ENCODE results near the gene TTC33. TPM values are rescaled to one million over a fixed set of nuclear protein-coding genes. Genes with fewer than 3 reads are reported as not detected.

TTC33 gene
- total and polyA plus RNA-seq, 7 donors, result 11.0 to 38.5 (median 25.3) TPM

GRCh38 chr5:40779561-40779960 lies 23.8 kb upstream of the TTC33 start:
- DNase-seq (no peak), ATAC-seq (no peak)
- no peaks in the 10 kb centered on the region for H3K27me3 ChIP-seq (ENCODE audit: insufficient read depth in 3 of 3, low read length in 2 of 3)
- H3K4me1 ChIP-seq, result peaks cover 22% of the 10 kb centered on the region
- WGBS, 3 donors, result 91 to 95% (median 94%) methylated on average over 6 of the region's 6 CpGs
- H3K4me3 ChIP-seq, result no peak overlapping the region
- H3K36me3 ChIP-seq (ENCODE audit: insufficient read depth in 1 of 2, low read depth in 1 of 2), result peaks cover 0 to 29% of the 10 kb centered on the region in 2 donors
- H3K27ac ChIP-seq, result no peak overlapping the region
- no peaks in the 10 kb centered on the region for H3K9me3 ChIP-seq
- TF ChIP-seq, protein P1, sequence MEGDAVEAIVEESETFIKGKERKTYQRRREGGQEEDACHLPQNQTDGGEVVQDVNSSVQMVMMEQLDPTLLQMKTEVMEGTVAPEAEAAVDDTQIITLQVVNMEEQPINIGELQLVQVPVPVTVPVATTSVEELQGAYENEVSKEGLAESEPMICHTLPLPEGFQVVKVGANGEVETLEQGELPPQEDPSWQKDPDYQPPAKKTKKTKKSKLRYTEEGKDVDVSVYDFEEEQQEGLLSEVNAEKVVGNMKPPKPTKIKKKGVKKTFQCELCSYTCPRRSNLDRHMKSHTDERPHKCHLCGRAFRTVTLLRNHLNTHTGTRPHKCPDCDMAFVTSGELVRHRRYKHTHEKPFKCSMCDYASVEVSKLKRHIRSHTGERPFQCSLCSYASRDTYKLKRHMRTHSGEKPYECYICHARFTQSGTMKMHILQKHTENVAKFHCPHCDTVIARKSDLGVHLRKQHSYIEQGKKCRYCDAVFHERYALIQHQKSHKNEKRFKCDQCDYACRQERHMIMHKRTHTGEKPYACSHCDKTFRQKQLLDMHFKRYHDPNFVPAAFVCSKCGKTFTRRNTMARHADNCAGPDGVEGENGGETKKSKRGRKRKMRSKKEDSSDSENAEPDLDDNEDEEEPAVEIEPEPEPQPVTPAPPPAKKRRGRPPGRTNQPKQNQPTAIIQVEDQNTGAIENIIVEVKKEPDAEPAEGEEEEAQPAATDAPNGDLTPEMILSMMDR (IDR thresholded peaks at IDR 0.05), result no peak
- intact Hi-C loops (cut with DNase I), result no loop called here

DNA sequence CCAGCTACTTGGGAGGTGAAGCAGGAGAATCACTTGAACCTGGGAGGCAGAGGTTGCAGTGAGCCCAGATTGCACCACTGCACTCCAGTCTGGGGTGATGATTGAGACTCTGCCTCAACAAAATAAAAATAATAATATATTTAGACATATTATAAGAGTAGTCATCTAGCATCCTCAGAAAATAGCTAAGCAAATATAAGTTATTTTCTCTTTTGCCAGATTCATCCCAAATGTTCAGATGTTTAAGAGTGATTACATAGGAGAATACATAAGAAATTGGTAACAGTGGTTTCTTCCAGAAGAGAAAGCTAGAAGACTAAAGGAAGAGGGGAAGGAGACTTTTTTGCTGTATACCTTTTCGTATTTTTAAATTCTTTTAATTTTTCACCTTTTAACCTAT lies 22.4 kb upstream of the TTC33 start:
- 88 to 100% (median 97%) methylated on average over 1 of the region's 1 CpG for WGBS, 3 donors
- H3K4me1 ChIP-seq, result peaks cover 22% of the 10 kb centered on the region
- no peak for DNase-seq

DNA sequence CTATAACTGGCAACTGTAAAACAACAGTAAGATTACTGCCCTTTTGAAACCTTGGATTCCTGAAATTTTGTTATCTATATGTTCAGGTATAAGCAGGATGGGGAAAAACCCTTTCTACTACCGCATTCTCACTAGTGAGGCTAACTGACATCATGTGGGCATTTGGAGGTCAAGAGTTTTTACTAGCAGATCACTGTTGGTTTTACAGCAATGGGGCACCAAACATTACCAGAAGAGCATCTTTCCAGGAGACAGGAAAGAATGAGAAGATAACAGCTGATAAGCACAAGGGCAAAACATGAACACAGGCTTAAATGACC lies 20.9 kb upstream of the TTC33 start:
- Histone ChIP-seq H3K4me3 (no peak overlapping the region), H3K4me1 (peaks cover 11% of the 10 kb centered on the region), H3K36me3 (ENCODE audit: insufficient read depth in 1 of 2, low read depth in 1 of 2) (peaks cover 0 to 44% of the 10 kb centered on the region in 2 donors), H3K9me3 (no peaks in the 10 kb centered on the region), H3K27ac (no peak overlapping the region), H3K27me3 (ENCODE audit: insufficient read depth in 3 of 3, low read length in 2 of 3) (no peaks in the 10 kb centered on the region)
- DNase-seq (no peak), ATAC-seq (no peak)
- TF ChIP-seq, protein P1 (IDR thresholded peaks at IDR 0.05), result no peak
- intact Hi-C loops (cut with DNase I), result no loop called here
- 93 to 100% (median 98%) methylated on average over 1 of the region's 1 CpG for WGBS, 3 donors

More for the DNA sequence above, 22.4 kb upstream of the TTC33 start:
- Histone ChIP-seq H3K9me3 (no peaks in the 10 kb centered on the region), H3K27me3 (ENCODE audit: insufficient read depth in 3 of 3, low read length in 2 of 3) (no peaks in the 10 kb centered on the region), H3K27ac (no peak overlapping the region), H3K36me3 (ENCODE audit: insufficient read depth in 1 of 2, low read depth in 1 of 2) (peaks cover 0 to 41% of the 10 kb centered on the region in 2 donors), H3K4me3 (no peak overlapping the region)
- no peak for ATAC-seq
- intact Hi-C loops (cut with DNase I), result no loop called here
- TF ChIP-seq, protein P1 (IDR thresholded peaks at IDR 0.05), result no peak

- DNase-seq (no peak), ATAC-seq (no peak)
- no peak overlapping the region for H3K4me3 ChIP-seq
- 65 to 68% (median 66%) methylated on average over 6 of the region's 6 CpGs for WGBS, 3 donors
- peaks cover 2 to 49% of the 10 kb centered on the region in 2 donors for H3K36me3 ChIP-seq (ENCODE audit: insufficient read depth in 1 of 2, low read depth in 1 of 2)
- no peaks in the 10 kb centered on the region for H3K27me3 ChIP-seq (ENCODE audit: insufficient read depth in 3 of 3, low read length in 2 of 3)
- H3K27ac ChIP-seq, result no peak overlapping the region
- intact Hi-C loops (cut with DNase I), result no loop called here
- TF ChIP-seq, protein P1 (IDR thresholded peaks at IDR 0.05), result no peak
- peaks cover 5% of the 10 kb centered on the region for H3K4me1 ChIP-seq
- H3K9me3 ChIP-seq, result no peaks in the 10 kb centered on the region
Measured at GRCh38 chr5:40775846-40776657, 20.3 kb upstream of the TTC33 start.

All from psoas muscle (tissue), 8 donors.